SH-SY5Y (cell line): ENCODE data around the gene CFB.

Source experiments
- GATA2 ChIP-seq: IDR thresholded peaks from 2 replicates; pipeline ENCODE4 v1.6.1; 2011; ENCODE audit warnings: mild to moderate bottlenecking, low read depth, low read length
- GATA3 ChIP-seq: IDR thresholded peaks from 2 replicates; pipeline ENCODE4 v1.6.1; 2011; ENCODE audit warnings: low read depth, mild to moderate bottlenecking, low read length, moderate library complexity

GRCh38 chr6:31918069-31918720, 27.7 kb upstream of the CFB start:
- TF ChIP-seq GATA2 (no peak), GATA3 (no peak)
